ENCODE measurements around the gene TRAP1. TPM values are rescaled to one million over a fixed set of nuclear protein-coding genes. Genes with fewer than 3 reads are reported as not detected.

TRAP1 gene
- total and polyA plus RNA-seq, 2 experiments from 2014 or later = 62.3 to 80.5 TPM

DNA sequence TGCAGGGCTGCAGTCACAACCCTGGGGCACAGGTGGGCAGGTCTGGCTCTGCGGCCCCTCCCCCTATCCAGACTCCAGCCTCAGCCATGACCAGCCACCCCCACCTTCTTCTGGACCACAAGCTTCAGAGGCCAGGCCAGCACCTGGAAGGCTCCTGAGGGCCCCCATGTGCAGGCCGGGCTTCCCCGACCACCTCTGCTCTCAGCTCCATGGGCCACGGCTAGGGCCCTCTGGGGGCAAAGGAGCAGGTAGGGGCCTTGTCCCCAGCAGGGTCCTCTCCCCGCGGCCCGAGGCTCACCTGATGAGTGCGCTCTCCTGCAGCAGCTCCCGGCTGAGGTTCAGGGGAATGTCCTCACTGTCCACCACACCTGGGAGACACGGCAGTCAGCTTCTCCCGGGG, 45.9 kb downstream of the TRAP1 start:
- Histone ChIP-seq H3K9me3 (ENCODE audit: low read depth) (no peaks in the 10 kb centered on the region), H4K20me1 (ENCODE audit: insufficient read depth, poor library complexity, severe bottlenecking) (no peaks in the 10 kb centered on the region), H3K9me2 (replicated peaks; ENCODE audit: insufficient read depth) (no peaks in the 10 kb centered on the region), H2AFZ (no peak overlapping the region), H3K4me3 (no peak overlapping the region), H3K27ac (no peak overlapping the region), H3K4me2 (no peak overlapping the region), H3K79me2 (no peaks in the 10 kb centered on the region), H3K4me1 (ENCODE audit: insufficient read depth) (no peaks in the 10 kb centered on the region), H3K27me3 (no peaks in the 10 kb centered on the region), H3K36me3 (replicated peaks; ENCODE audit: insufficient read depth, low read depth) (no peaks in the 10 kb centered on the region)
- DNase-seq (ENCODE audit: low spot score) = no peak
- TF ChIP-seq EZH2 (IDR thresholded peaks at IDR 0.05; ENCODE audit: borderline replicate concordance) (no peak), EZH2phosphoT487 (IDR thresholded peaks at IDR 0.05; ENCODE audit: low read depth, severe bottlenecking, unreplicated experiment) (no peak)
- TF ChIP-seq, protein P1, sequence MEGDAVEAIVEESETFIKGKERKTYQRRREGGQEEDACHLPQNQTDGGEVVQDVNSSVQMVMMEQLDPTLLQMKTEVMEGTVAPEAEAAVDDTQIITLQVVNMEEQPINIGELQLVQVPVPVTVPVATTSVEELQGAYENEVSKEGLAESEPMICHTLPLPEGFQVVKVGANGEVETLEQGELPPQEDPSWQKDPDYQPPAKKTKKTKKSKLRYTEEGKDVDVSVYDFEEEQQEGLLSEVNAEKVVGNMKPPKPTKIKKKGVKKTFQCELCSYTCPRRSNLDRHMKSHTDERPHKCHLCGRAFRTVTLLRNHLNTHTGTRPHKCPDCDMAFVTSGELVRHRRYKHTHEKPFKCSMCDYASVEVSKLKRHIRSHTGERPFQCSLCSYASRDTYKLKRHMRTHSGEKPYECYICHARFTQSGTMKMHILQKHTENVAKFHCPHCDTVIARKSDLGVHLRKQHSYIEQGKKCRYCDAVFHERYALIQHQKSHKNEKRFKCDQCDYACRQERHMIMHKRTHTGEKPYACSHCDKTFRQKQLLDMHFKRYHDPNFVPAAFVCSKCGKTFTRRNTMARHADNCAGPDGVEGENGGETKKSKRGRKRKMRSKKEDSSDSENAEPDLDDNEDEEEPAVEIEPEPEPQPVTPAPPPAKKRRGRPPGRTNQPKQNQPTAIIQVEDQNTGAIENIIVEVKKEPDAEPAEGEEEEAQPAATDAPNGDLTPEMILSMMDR (IDR thresholded peaks at IDR 0.05; ENCODE audit: poor library complexity) = no peak
- WGBS (ENCODE audit: low lambda C conversion rate, missing lambda C conversion rate) = 91% methylated on average over 11 of the region's 11 CpGs

DNA sequence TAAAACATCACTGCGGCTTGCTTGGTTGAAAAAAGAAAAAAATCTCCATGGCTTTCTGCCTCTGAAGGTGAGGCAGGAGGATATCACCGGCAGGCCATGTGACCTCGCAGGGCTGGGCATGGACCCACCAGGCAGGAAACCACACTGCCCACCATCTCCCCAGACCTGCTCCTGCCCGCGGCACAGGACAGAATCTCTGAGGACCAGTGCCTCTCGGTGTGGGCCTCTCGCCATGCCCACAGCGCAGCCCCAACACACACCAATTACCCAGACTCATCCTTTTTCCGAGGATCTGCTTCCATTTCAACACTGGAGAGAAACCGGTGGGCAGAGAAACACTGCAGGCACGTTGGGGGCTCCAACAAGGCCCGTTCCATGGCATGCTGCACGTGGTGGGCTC, 46.6 kb downstream of the TRAP1 start:
- no peaks in the 10 kb centered on the region for H3K9me2 ChIP-seq (replicated peaks; ENCODE audit: insufficient read depth)
- no peaks in the 10 kb centered on the region for H3K27me3 ChIP-seq
- H3K27ac ChIP-seq = no peak overlapping the region
- no peak overlapping the region for H3K4me3 ChIP-seq
- no peak overlapping the region for H2AFZ ChIP-seq
- no peak for DNase-seq (ENCODE audit: low spot score)
- H3K79me2 ChIP-seq = no peaks in the 10 kb centered on the region
- 96% methylated on average over 13 of the region's 13 CpGs for WGBS (ENCODE audit: low lambda C conversion rate, missing lambda C conversion rate)
- no peaks in the 10 kb centered on the region for H3K9me3 ChIP-seq (ENCODE audit: low read depth)
- no peaks in the 10 kb centered on the region for H4K20me1 ChIP-seq (ENCODE audit: insufficient read depth, poor library complexity, severe bottlenecking)
- TF ChIP-seq EZH2phosphoT487 (IDR thresholded peaks at IDR 0.05; ENCODE audit: low read depth, severe bottlenecking, unreplicated experiment) (no peak), EZH2 (IDR thresholded peaks at IDR 0.05; ENCODE audit: borderline replicate concordance) (no peak)
- TF ChIP-seq, protein P1 (IDR thresholded peaks at IDR 0.05; ENCODE audit: poor library complexity) = no peak
- H3K4me1 ChIP-seq (ENCODE audit: insufficient read depth) = no peaks in the 10 kb centered on the region
- no peak overlapping the region for H3K4me2 ChIP-seq
- no peaks in the 10 kb centered on the region for H3K36me3 ChIP-seq (replicated peaks; ENCODE audit: insufficient read depth, low read depth)

DNA sequence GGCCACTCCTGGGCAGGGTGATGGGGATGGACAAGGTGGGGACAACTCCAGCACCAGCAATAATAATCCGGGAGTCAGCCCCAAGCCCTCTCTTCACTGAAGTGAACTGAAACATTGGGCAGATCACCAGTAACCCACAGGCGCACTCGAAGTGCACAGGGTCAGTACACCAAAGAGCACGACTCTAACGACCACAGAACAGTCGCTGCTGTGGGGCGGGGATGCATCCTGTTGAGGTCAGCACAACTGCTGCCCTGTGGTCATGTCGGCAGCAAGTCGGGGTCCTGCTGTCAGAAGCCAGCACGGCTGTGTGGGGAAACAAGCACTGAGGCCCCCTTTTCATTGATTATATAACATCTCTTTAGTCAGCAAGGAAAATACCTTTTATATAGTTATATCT, 48.2 kb downstream of the TRAP1 start:
- Histone ChIP-seq H3K36me3 (replicated peaks; ENCODE audit: insufficient read depth, low read depth) (no peaks in the 10 kb centered on the region), H3K79me2 (no peaks in the 10 kb centered on the region), H3K4me3 (no peak overlapping the region), H3K4me2 (no peak overlapping the region), H4K20me1 (ENCODE audit: insufficient read depth, poor library complexity, severe bottlenecking) (no peaks in the 10 kb centered on the region), H3K27me3 (no peaks in the 10 kb centered on the region), H3K9me2 (replicated peaks; ENCODE audit: insufficient read depth) (no peaks in the 10 kb centered on the region), H3K9me3 (ENCODE audit: low read depth) (no peaks in the 10 kb centered on the region), H2AFZ (no peak overlapping the region), H3K27ac (no peak overlapping the region), H3K4me1 (ENCODE audit: insufficient read depth) (no peaks in the 10 kb centered on the region)
- no peak for DNase-seq (ENCODE audit: low spot score)
- TF ChIP-seq EZH2phosphoT487 (IDR thresholded peaks at IDR 0.05; ENCODE audit: low read depth, severe bottlenecking, unreplicated experiment) = no peak
- TF ChIP-seq, protein P1 (IDR thresholded peaks at IDR 0.05; ENCODE audit: poor library complexity) = no peak
- no peak for TF ChIP-seq EZH2 (IDR thresholded peaks at IDR 0.05; ENCODE audit: borderline replicate concordance)
- 96% methylated on average over 10 of the region's 10 CpGs for WGBS (ENCODE audit: low lambda C conversion rate, missing lambda C conversion rate)

DNA sequence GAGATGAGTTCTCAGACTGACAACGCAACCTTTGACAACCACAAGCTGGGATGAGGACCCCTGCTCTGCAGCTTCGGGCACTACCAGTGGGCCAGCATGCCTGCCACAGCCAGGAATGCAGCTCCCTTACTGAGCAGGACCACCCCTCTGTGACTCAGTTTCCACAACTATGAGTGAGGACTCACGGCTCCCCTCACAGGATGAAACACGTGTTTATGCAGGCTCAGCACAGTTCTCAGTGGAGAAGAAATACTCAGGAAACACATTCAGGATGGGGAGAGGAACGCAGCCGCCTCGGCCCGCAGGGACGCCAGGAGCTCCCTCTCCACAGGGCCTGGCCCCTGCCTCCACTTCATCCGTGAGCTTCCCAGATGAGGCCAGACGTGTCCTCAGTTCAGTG, 48.7 kb downstream of the TRAP1 start:
- no peak overlapping the region for H2AFZ ChIP-seq
- WGBS (ENCODE audit: low lambda C conversion rate, missing lambda C conversion rate) = 98% methylated on average over 11 of the region's 11 CpGs
- no peaks in the 10 kb centered on the region for H3K36me3 ChIP-seq (replicated peaks; ENCODE audit: insufficient read depth, low read depth)

More for the DNA sequence above, 48.7 kb downstream of the TRAP1 start:
- Histone ChIP-seq H3K27me3 (no peaks in the 10 kb centered on the region), H3K4me1 (ENCODE audit: insufficient read depth) (no peaks in the 10 kb centered on the region), H3K4me3 (no peak overlapping the region), H3K9me3 (ENCODE audit: low read depth) (no peaks in the 10 kb centered on the region), H3K27ac (no peak overlapping the region), H3K79me2 (no peaks in the 10 kb centered on the region), H3K9me2 (replicated peaks; ENCODE audit: insufficient read depth) (no peaks in the 10 kb centered on the region), H3K4me2 (no peak overlapping the region), H4K20me1 (ENCODE audit: insufficient read depth, poor library complexity, severe bottlenecking) (no peaks in the 10 kb centered on the region)
- TF ChIP-seq EZH2phosphoT487 (IDR thresholded peaks at IDR 0.05; ENCODE audit: low read depth, severe bottlenecking, unreplicated experiment) = no peak
- TF ChIP-seq EZH2 (IDR thresholded peaks at IDR 0.05; ENCODE audit: borderline replicate concordance) = no peak
- TF ChIP-seq, protein P1 (IDR thresholded peaks at IDR 0.05; ENCODE audit: poor library complexity) = no peak
- no peak for DNase-seq (ENCODE audit: low spot score)

Data from hepatocyte (in vitro differentiated cells).